Measurements from ENCODE around the gene UBE4B. TPM values are rescaled to one million over a fixed set of nuclear protein-coding genes. Genes with fewer than 3 reads are reported as not detected.
A peak's percentile ranks its signal among the peaks of the same experiment; 100 is the strongest.

UBE4B gene
- polyA plus RNA-seq, 3 donors = 6.0 to 34.6 (median 9.2) TPM

GRCh38 chr1:9985001-9985400, 47.8 kb upstream of the UBE4B start:
- no peaks in the 10 kb centered on the region for H3K79me2 ChIP-seq (ENCODE audit: insufficient read depth, low read length)
- H2AFZ ChIP-seq (ENCODE audit: insufficient read depth, low read depth, low read length, poor library complexity, severe bottlenecking) = no peak overlapping the region
- 100% methylated on average over 3 of the region's 6 CpGs for WGBS (ENCODE audit: insufficient coverage)
- Mint-ChIP-seq H3K27ac (no peak overlapping the region), H3K36me3 (peaks cover 37 to 71% of the 10 kb centered on the region in 2 donors), H3K27me3 (ENCODE audit: low read depth in 3 of 3) (peaks cover 0 to 2% (median 0%) of the 10 kb centered on the region in 3 donors), H3K4me1 (peaks cover 14% of the 10 kb centered on the region), H3K9me3 (no peaks in the 10 kb centered on the region), H3K4me3 (no peak overlapping the region)
- no peaks in the 10 kb centered on the region for H3K9me3 ChIP-seq (replicated peaks in 1 of 2; ENCODE audit: control insufficient read depth in 1 of 2, insufficient read depth in 1 of 2, low read length in 2 of 2)
- H3K27ac ChIP-seq (ENCODE audit: low read depth in 1 of 2, low read length in 2 of 2) = no peak overlapping the region
- no peaks in the 10 kb centered on the region for H3K27me3 ChIP-seq (ENCODE audit: control insufficient read depth in 2 of 2, insufficient read depth in 2 of 2, low read length in 2 of 2)
- DNase-seq = no peak
- peaks cover 20 to 59% of the 10 kb centered on the region in 2 donors for H3K36me3 ChIP-seq (replicated peaks in 1 of 2; ENCODE audit: control insufficient read depth in 1 of 2, insufficient read depth in 2 of 2, low read length in 2 of 2)
- TF ChIP-seq, protein P1, sequence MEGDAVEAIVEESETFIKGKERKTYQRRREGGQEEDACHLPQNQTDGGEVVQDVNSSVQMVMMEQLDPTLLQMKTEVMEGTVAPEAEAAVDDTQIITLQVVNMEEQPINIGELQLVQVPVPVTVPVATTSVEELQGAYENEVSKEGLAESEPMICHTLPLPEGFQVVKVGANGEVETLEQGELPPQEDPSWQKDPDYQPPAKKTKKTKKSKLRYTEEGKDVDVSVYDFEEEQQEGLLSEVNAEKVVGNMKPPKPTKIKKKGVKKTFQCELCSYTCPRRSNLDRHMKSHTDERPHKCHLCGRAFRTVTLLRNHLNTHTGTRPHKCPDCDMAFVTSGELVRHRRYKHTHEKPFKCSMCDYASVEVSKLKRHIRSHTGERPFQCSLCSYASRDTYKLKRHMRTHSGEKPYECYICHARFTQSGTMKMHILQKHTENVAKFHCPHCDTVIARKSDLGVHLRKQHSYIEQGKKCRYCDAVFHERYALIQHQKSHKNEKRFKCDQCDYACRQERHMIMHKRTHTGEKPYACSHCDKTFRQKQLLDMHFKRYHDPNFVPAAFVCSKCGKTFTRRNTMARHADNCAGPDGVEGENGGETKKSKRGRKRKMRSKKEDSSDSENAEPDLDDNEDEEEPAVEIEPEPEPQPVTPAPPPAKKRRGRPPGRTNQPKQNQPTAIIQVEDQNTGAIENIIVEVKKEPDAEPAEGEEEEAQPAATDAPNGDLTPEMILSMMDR (IDR thresholded peaks at IDR 0.05) = no peak
- peaks cover 12 to 15% of the 10 kb centered on the region in 2 donors for H3K4me1 ChIP-seq (ENCODE audit: control insufficient read depth in 1 of 2, insufficient read depth in 2 of 2, low read length in 2 of 2)
- H4K20me1 ChIP-seq (ENCODE audit: insufficient read depth, low read length) = no peaks in the 10 kb centered on the region
- no peak overlapping the region for H3K4me3 ChIP-seq (replicated peaks in 1 of 3; ENCODE audit: low read depth in 2 of 3, low read length in 3 of 3)
- no peak overlapping the region for H3K4me2 ChIP-seq (replicated peaks; ENCODE audit: extremely low read depth, low read length, poor library complexity, severe bottlenecking)
- H3K9ac ChIP-seq (ENCODE audit: insufficient read depth, low read length, poor library complexity, severe bottlenecking) = no peak overlapping the region
- intact Hi-C loops (cut with micrococcal nuclease) = no loop called here

- TF ChIP-seq, protein P1 (IDR thresholded peaks at IDR 0.05) = no peak
- H4K20me1 ChIP-seq (ENCODE audit: insufficient read depth, low read length) = no peaks in the 10 kb centered on the region
- H3K27ac ChIP-seq (ENCODE audit: low read depth in 1 of 2, low read length in 2 of 2) = peak overlapping the region; percentile 60 to 87
- Mint-ChIP-seq H3K4me1 (peaks cover 53% of the 10 kb centered on the region), H3K4me3 (no peak overlapping the region), H3K36me3 (peaks cover 11 to 38% of the 10 kb centered on the region in 2 donors), H3K27ac (peak overlapping the region; percentile 88 to 95 (median 93)), H3K9me3 (no peaks in the 10 kb centered on the region), H3K27me3 (ENCODE audit: low read depth in 3 of 3) (peaks cover 0 to 4% (median 4%) of the 10 kb centered on the region in 3 donors)
- H2AFZ ChIP-seq (ENCODE audit: insufficient read depth, low read depth, low read length, poor library complexity, severe bottlenecking) = peak overlapping the region; percentile 77
- no peaks in the 10 kb centered on the region for H3K9me3 ChIP-seq (replicated peaks in 1 of 2; ENCODE audit: control insufficient read depth in 1 of 2, insufficient read depth in 1 of 2, low read length in 2 of 2)
- intact Hi-C loops (cut with micrococcal nuclease) = loop anchor here in 1 of 2 donors (10.0 kb wide), 1 partner anchor 45 kb away; the partner anchor contains the start of genes LZIC and NMNAT1
- peak overlapping the region; percentile 58 for H3K4me2 ChIP-seq (replicated peaks; ENCODE audit: extremely low read depth, low read length, poor library complexity, severe bottlenecking)
- 95% methylated on average over 5 of the region's 5 CpGs for WGBS (ENCODE audit: insufficient coverage)
- peaks cover 0 to 17% of the 10 kb centered on the region in 2 donors for H3K36me3 ChIP-seq (replicated peaks in 1 of 2; ENCODE audit: control insufficient read depth in 1 of 2, insufficient read depth in 2 of 2, low read length in 2 of 2)
- no peaks in the 10 kb centered on the region for H3K79me2 ChIP-seq (ENCODE audit: insufficient read depth, low read length)
- peaks cover 49 to 56% of the 10 kb centered on the region in 2 donors for H3K4me1 ChIP-seq (ENCODE audit: control insufficient read depth in 1 of 2, insufficient read depth in 2 of 2, low read length in 2 of 2)
- DNase-seq = no peak
- H3K4me3 ChIP-seq (replicated peaks in 1 of 3; ENCODE audit: low read depth in 2 of 3, low read length in 3 of 3) = peak overlapping the region in 1 of 3 experiments; percentile 55
- no peaks in the 10 kb centered on the region for H3K27me3 ChIP-seq (ENCODE audit: control insufficient read depth in 2 of 2, insufficient read depth in 2 of 2, low read length in 2 of 2)
- peak overlapping the region; percentile 28 for H3K9ac ChIP-seq (ENCODE audit: insufficient read depth, low read length, poor library complexity, severe bottlenecking)
Observed at GRCh38 chr1:9989773-9990172, 43.0 kb upstream of the UBE4B start.

Measured in CD14-positive monocyte (primary cell).